Omental fat pad (tissue), 4 donors: ENCODE data around the gene SERBP1. TPM values are rescaled to one million over a fixed set of nuclear protein-coding genes. Genes with fewer than 3 reads are reported as not detected.
A peak's percentile ranks its signal among the peaks of the same experiment; 100 is the strongest.
"Not testable (repeated sequence)": the region's sequence is repeated elsewhere in the genome, so short reads cannot be mapped to it uniquely, and the experiment has no call there.

Source experiments
- ATAC-seq: fragments of 150-250 bp; one replicate; pipeline ENCODE4 v1.9.1; 2016; ENCODE audit warnings: mild to moderate bottlenecking, moderate library complexity; ENCODE audit not compliant: low FRiP score
- DNase-seq: peaks from one replicate; pipeline ENCODE4 v3.0.0-alpha.2; 2019; ENCODE audit warnings: low spot score
- CTCF ChIP-seq, 3 donors: fragments of 450-650 bp; IDR thresholded peaks; one replicate each; pipeline ENCODE4 v1.5.1; 2016 to 2017; ENCODE audit warnings: antibody characterized with exemption in 3 of 3, mild to moderate bottlenecking in 3 of 3, moderate library complexity in 2 of 3
- total RNA-seq, 4 donors: library from RNA; depleted of rRNA; stranded (reverse); fragments of >200 nt; gene quantifications; one replicate each; pipeline ENCODE4 v1.1.0, GENCODE V29; 2016

Gene SERBP1
- total RNA-seq, 4 donors from 2014 or later = 199 to 340 (median 217) TPM

- ATAC-seq (no peak), DNase-seq (no peak)
- TF ChIP-seq CTCF (IDR thresholded peaks at IDR 0.05) = no peak
Observed at GRCh38 chr1:67407498-67407897, 22.7 kb downstream of the SERBP1 start.

DNA sequence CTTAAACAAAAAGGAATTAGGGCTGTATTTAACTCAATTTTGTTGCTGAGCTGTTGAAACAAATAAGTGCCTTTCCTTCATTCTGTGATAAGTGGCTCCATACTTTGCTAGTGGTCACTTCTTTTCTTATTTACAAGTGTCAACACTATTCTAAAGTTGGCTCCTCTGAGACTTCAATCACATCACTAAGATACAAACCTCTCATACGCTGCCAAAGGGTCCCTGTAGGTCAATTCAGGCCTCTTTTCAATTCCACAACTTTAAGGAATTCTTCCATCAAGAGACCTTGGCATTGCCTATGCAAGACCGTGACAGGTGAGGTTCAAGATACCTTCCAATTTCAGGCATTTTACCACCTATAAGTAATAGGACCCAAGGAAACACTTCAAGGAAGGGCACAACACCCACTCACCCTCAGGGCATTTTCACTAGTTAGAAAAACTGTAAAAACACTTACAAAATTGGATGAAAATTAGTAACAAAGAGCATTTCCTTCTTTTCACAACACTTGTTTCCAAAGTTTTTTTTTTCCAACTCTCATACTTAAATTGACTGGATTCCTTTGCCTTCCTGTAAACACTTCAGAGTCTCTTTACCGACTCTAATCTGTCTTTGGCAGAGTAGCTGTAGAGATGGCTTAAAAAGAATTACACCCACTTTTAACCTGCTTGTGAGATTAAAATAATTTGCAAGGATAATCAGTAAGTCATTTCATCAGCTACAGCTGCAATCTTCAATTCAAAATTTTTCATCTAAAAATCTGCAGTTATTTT lies 24.5 kb downstream of the SERBP1 start:
- no peak for DNase-seq
- TF ChIP-seq CTCF (IDR thresholded peaks at IDR 0.05) = no peak
- no peak for ATAC-seq

DNA sequence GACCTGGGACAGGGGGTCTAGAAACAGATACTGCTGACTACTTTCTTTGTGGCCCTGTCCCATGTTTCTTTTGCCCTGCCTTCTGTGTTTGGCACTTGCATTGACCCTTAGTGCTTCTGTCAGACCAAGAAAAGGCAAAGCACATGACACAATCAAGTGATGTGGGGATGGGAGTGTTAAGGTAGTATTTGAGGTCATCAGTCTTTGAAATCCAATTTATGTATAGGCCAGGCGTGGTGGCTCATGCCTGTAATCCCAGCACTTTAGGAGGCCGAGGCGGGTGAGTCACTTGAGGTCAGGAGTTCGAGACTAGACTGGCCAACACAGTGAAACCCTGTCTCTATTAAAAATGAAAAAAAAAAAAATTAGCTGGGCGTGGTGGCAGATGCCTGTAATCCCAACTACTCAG lies 26.0 kb downstream of the SERBP1 start:
- no peak for TF ChIP-seq CTCF (IDR thresholded peaks at IDR 0.05)
- ATAC-seq (no peak), DNase-seq (no peak)

DNA sequence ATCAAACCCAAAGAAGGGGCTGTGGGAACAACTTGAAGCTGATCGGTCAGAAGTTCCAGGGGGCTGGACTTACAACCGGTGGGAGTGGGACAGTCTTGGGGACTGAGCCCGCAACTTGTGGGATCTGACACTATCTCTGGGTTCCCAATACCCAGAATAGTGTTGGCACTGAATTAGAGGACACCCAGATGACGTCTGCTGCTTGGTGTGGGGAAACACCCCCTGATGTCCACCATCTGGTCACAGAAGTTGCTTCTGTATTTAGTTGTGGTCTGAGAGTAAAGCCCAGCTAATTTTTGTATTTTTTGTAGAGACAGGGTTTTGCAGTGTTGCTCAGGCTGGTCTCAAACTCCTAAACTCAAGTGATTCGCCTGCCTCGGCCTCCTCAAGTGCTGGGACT lies 28.8 kb downstream of the SERBP1 start:
- DNase-seq (no peak), ATAC-seq (no peak)
- no peak for TF ChIP-seq CTCF (IDR thresholded peaks at IDR 0.05)

GRCh38 chr1:67400029-67400786 lies 30.0 kb downstream of the SERBP1 start:
- not testable (repeated sequence) for DNase-seq
- peak; percentile 56 for ATAC-seq

DNA sequence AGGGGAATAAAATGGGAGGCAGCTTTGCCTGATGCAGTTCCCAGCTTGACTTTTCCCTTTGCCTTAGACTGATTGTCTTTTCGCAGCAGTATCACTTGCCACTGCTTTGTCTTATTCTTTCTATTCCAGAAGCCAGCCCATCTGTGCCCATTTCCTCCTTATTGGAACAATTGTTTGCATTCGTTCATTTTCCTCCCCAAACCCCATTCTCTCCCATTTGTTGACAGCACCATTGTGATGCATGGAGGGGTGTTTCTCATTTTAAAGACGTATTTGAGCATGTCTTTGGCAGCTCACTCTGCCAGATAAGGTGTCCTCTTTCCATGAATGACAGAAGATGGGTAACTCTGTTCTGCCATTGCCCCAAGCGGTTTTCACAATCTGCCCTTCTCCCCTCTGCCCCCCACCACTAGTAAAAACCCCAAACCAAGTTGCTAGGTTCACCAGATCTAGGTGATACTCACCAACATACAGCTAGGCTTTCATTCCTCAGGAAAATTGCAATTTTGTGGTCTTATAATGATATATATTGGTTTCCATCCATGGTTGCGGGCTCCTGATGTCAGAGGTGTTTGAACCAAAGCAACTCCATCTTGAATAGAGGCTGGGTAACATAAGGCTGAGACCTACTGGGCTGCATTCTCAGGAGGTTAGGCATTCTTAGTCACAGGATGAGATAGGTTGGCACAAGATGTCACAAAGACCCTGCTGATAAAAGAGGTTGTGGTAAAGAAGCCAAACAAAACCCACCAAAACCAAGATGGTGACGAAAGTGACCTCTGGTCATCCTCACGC lies 30.8 kb downstream of the SERBP1 start:
- DNase-seq = no peak
- no peak for TF ChIP-seq CTCF (IDR thresholded peaks at IDR 0.05)
- no peak for ATAC-seq

DNA sequence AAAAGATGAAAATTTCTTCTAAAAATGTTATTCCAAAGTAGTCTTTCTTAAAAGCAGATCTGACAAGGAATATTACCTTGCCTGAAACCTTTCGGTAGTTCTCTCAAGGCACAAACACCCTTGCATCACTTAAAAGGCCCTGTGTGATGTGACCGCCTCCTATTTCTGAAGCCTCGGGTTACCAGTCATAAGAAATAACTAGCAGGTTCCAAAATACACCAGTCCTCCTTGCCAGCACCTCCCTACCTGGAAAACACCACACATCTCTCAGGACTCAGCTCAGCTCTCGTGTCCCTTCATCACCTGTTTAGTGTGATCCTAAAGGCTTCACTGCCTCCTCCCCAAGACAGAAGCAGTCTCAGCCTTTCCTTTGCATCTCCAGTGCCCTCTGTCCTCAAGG lies 35.7 kb downstream of the SERBP1 start:
- DNase-seq = no peak
- no peak for ATAC-seq
- no peak for TF ChIP-seq CTCF (IDR thresholded peaks at IDR 0.05)
